VCaP (cell line): ENCODE measurements around the gene PBX2.
"Not testable (repeated sequence)": the region's sequence is repeated elsewhere in the genome, so short reads cannot be mapped to it uniquely, and the experiment has no call there.

Experiments used
- H3K27ac ChIP-seq: fragments of 450-650 bp; 2 replicates; pipeline ENCODE4 v1.5.1; 2017
- TF ChIP-seq, protein P1 (sequence below): fragments of 450-650 bp; conservative IDR thresholded peaks from 2 replicates; pipeline ENCODE4 v1.5.1; 2017; ENCODE audit warnings: mild to moderate bottlenecking, moderate library complexity

Gene PBX2

DNA sequence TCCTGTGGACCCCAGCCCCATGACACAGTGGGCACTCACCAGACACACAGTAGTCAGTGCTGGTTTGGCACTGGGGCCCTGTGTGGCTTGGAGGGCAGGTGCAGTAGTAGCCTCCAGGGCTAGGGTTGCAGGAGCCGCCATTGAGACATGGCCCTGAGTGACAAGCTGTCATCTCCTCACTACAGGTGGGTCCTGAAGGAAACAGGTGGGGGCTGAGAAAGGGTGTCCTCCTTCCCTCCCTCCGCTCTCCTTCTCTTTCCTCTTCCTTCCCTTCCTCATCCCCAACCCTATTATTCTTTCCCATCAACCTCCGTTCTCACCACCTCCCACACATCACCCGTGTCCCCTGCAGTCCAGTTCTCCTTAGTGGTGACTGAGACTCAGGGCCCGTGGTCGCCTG, 23.6 kb upstream of the PBX2 start:
- H3K27ac ChIP-seq, result no peak overlapping the region
- TF ChIP-seq, protein P1, sequence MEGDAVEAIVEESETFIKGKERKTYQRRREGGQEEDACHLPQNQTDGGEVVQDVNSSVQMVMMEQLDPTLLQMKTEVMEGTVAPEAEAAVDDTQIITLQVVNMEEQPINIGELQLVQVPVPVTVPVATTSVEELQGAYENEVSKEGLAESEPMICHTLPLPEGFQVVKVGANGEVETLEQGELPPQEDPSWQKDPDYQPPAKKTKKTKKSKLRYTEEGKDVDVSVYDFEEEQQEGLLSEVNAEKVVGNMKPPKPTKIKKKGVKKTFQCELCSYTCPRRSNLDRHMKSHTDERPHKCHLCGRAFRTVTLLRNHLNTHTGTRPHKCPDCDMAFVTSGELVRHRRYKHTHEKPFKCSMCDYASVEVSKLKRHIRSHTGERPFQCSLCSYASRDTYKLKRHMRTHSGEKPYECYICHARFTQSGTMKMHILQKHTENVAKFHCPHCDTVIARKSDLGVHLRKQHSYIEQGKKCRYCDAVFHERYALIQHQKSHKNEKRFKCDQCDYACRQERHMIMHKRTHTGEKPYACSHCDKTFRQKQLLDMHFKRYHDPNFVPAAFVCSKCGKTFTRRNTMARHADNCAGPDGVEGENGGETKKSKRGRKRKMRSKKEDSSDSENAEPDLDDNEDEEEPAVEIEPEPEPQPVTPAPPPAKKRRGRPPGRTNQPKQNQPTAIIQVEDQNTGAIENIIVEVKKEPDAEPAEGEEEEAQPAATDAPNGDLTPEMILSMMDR, result no peak

DNA sequence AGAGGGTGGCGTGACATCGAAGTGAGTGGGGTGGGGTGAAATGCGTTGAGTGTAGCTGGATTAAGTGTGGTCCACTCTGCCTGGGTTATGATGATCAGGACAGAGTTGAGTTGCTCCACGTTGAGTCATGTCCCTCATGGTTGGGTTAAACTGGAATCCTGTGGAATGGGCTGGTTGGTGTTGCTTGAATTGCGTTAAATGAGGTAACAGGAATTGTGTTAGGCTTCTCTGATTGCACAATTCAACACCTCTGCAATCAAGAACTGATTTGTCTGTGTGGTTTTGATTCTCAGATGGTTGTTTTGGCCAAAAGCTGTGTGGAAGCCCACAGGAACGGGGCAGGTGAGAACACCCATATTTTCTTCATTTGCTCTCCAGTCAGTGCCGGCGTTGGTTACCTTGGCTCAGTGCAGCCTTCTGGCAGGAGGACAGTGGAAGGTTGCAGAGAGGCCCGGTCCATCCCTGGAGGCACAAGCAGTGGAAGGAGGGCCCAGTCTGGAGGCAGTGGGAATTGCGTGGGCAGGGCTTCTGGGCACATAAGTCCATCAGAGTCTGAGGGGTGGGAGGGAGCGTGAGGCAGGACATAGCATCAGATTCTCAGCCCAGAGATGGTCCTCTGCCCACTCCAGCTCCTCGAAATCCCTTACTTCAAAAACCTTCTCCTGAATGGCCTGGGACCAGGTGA, 22.2 kb upstream of the PBX2 start:
- TF ChIP-seq, protein P1, result no peak
- no peak overlapping the region for H3K27ac ChIP-seq

DNA sequence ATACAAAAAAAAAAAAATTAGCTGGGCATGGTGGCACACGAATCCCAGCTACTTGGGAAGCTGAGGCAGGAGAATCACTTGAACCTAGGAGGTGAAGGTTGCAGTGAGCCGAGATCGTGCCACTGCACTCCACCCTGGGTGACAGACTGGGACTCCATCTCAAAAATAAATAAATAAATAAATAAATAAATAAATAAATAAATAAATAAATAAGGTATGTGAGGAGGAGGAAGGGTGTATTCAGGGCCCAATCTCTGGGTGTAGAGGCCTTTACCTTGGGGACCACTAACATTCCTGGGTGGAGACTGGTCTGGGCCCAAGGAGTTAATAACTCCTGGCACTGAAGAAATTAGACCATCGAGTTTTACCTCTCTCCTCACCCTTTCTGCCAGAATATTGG, 21.4 kb upstream of the PBX2 start:
- H3K27ac ChIP-seq, result not testable (repeated sequence)

DNA sequence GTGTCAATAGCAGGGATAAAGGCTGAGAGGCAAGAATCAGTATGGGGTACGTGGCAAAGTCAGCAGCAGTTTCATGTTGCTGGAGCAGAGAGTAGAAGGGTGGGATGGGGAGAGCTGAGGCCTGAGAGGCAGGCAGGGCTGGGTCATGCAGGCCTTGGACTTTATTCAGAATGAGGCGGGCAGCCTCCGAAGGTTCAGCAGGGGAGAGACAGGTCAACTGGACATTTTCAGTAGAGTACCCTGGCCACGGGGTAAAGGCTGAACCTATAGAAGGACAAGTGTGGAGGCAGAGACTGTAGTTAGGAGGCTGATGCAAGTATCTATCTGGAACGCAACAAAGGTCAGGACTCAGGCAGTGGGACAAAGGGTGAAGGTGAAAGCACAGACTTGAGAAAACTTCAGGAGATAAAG, 20.2 kb upstream of the PBX2 start:
- TF ChIP-seq, protein P1, result no peak
- H3K27ac ChIP-seq, result no peak overlapping the region

DNA sequence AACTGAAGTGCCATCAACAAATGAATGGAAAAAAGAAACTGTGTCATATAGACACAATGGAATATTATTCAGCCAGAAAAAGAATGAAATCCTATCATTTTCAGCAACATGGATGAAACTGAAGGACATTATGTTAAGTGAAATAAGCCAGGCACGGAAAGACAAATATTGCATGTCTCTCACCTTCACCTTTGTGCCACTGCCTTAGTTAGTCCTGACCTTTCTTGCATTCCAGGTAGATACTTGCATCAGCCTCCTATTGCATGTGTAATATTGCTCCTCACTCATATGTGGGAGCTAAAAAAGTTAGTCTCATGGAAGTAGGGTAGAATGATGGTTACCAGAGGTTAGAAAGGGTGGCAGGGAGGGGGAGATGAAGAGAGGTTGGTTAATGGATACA, 19.0 kb upstream of the PBX2 start:
- TF ChIP-seq, protein P1, result no peak
- no peak overlapping the region for H3K27ac ChIP-seq

DNA sequence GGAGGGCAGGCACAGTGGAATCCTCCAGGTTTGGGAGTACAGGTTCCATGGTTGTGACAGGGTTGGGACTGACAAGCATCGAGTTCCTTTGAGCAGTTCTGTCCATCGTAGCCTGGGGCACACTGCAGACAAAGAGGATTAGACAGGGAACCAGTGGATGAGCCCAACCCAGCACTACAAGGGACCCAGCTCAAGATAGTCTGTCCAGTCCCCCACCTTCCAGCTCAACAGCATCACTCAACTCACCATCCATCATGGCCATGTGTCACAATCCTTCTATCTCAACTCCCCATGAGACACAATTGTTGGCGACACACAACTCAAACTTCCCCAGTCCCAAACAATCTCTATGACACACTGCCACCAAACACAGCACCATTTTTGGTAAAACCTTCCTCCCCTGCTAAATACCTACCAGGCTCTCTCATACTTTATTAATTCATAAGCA, 14.3 kb upstream of the PBX2 start:
- H3K27ac ChIP-seq, result no peak overlapping the region
- TF ChIP-seq, protein P1, result no peak

DNA sequence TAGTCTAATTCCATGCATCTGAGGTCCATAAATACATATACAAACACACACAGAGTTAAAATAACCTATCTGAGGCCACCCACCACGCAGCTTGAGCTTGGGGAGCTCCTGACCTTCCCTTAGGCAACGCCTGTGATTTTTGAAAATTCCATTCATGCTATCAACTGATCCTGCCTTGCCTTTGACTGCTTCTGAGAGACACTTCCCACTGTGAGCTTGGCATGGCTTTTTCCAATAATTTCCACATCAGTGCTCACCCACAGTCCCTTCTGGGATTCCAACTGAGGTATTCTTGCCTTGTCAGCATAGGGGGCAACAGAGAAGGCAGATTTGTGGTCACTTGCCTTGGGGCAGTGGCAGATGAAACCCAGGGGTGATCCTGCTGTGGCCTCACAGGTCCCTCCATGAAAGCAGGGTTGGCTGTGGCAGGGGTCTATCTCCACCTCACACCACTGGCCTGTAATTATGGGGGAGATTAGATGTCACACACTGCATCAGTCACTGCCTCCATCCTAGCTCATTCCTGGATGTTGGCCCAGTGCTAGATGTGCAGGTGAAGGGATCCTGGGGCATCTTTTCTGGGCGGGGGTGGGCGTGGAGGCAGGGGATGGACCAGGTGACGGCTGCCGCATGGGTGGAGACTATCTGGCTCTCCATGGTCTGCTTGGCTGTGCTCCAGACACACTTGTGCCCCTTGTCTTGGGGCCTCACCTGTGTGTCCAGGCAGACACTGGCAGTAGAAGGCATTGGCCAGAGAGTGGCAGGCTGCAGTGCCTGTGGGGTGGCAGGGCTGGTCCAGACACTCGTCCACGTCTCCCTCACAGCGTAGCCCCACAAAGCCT, 13.6 kb upstream of the PBX2 start:
- TF ChIP-seq, protein P1, result no peak
- H3K27ac ChIP-seq, result no peak overlapping the region

DNA sequence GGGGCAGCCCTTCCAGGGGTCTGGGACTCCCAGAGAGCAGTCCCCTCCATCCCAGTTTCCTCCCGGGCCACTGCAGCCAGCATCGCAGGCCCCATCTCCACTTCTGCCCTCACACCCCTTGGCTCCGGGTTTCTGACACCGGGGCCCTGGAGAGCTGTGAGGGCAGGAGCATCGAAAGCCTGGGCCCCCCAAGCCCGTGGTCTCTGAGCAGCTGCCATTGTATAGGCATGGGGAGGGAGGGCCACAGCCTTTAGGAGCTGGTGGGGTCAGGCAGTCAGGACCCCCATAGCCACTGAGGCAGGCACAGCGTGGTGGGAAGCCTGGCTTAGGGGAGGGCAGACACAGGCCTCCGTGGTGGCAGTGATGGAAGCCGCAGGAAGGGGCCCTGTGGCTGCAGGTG, 12.2 kb upstream of the PBX2 start:
- no peak overlapping the region for H3K27ac ChIP-seq
- TF ChIP-seq, protein P1, result no peak
